Measurements from ENCODE around the gene MAP1LC3B.

Gene MAP1LC3B

GRCh38 chr16:87411375-87412271 lies 19.5 kb downstream of the MAP1LC3B start:
- DNase-seq = no peak

GRCh38 chr16:87412371-87412995 lies 20.3 kb downstream of the MAP1LC3B start:
- DNase-seq = no peak

GRCh38 chr16:87412996-87413421 lies 20.9 kb downstream of the MAP1LC3B start:
- no peak for DNase-seq

GRCh38 chr16:87414251-87414680 lies 22.1 kb downstream of the MAP1LC3B start:
- peak; percentile 62 for DNase-seq

GRCh38 chr16:87415441-87415840 lies 23.3 kb downstream of the MAP1LC3B start:
- no peak for DNase-seq

- DNase-seq = peak; percentile 16
Measured at GRCh38 chr16:87416826-87417527, 24.8 kb downstream of the MAP1LC3B start.

GRCh38 chr16:87417528-87417910 lies 25.4 kb downstream of the MAP1LC3B start:
- no peak for DNase-seq

- no peak for DNase-seq
Measured at GRCh38 chr16:87418216-87418615, 26.1 kb downstream of the MAP1LC3B start.

GRCh38 chr16:87418644-87419043 lies 26.5 kb downstream of the MAP1LC3B start:
- DNase-seq = no peak

GRCh38 chr16:87420026-87421002 lies 28.2 kb downstream of the MAP1LC3B start:
- no peak for DNase-seq

GRCh38 chr16:87421003-87421912 lies 29.1 kb downstream of the MAP1LC3B start:
- DNase-seq = no peak

GRCh38 chr16:87422106-87422505 lies 30.0 kb downstream of the MAP1LC3B start:
- no peak for DNase-seq

GRCh38 chr16:87423429-87423828 lies 31.3 kb downstream of the MAP1LC3B start:
- no peak for DNase-seq

GRCh38 chr16:87424266-87424665 lies 32.1 kb downstream of the MAP1LC3B start:
- DNase-seq = no peak

GRCh38 chr16:87425941-87426340 lies 33.8 kb downstream of the MAP1LC3B start:
- DNase-seq = no peak

GRCh38 chr16:87426423-87427215 lies 34.5 kb downstream of the MAP1LC3B start:
- no peak for DNase-seq

GRCh38 chr16:87431926-87432325 lies 39.8 kb downstream of the MAP1LC3B start:
- no peak for DNase-seq

- DNase-seq = no peak
Measured at GRCh38 chr16:87432330-87432915, 40.3 kb downstream of the MAP1LC3B start.

GRCh38 chr16:87434146-87434667 lies 42.1 kb downstream of the MAP1LC3B start:
- no peak for DNase-seq
